GM18511 (cell line): ENCODE measurements around the gene CASP6.

Experiments used
- ATAC-seq: cut with Tn5 transposase; IDR thresholded peaks from one replicate; pipeline ENCODE4 v1.9.1; 2021; ENCODE audit warnings: mild to moderate bottlenecking, moderate library complexity; ENCODE audit not compliant: unreplicated experiment

CASP6 gene

GRCh38 chr4:109702950-109703663, at the start of gene CASP6:
Gene CASP6, minus strand, starts transcription at chr4:109703445. Its CDS starts 50 bp downstream, at chr4:109703395.
- ATAC-seq = peak; percentile 78

- ATAC-seq = no peak
These were observed 49.3 kb upstream of the CASP6 start for GRCh38 chr4:109752525-109752924.

DNA sequence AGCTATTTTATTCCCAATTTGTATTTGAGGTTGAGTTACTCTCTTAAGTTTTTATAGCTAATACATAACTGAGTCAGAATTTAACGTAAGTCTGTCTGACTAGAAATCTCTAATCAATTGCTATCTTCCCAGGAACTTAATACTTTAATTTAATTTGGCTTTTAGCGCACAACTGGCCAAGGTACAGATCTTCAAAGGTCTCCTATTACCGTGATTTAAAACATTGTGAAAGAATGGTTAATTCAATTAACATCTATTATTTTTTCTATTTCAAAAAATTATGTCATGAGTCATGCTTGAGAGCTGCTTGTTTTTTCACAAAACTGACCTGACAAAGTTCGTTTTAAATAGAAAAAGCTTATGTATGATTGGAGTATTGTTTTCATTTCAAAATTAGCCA, 48.6 kb upstream of the CASP6 start:
- no peak for ATAC-seq

DNA sequence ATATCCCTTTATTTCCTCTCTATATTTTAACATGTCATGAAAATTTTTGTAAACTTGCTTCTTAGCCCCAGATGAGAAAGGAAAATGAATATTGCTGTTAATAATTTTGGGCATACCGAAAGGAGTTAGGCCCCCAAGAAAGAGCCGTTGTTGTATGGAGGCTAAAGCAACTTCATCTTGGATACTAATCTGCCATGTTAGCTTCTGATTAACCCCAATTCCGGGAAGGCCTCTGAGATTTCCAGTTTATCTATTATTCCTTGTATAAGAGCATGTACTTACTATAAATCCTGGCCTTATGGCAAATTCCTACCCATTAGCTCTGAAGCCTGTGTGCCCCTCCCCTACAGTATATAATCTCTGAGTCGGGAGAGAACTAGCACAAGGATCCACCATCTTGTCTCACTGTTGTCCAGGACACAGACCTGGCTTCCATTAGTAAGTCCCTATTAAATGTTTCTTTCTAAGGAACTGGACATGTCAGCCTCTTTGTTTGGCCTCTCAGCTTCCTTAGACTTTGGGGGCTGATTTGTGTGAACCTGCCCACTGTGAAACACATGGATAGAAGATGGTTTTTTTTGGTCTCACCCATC, 47.5 kb upstream of the CASP6 start:
- ATAC-seq = no peak

DNA sequence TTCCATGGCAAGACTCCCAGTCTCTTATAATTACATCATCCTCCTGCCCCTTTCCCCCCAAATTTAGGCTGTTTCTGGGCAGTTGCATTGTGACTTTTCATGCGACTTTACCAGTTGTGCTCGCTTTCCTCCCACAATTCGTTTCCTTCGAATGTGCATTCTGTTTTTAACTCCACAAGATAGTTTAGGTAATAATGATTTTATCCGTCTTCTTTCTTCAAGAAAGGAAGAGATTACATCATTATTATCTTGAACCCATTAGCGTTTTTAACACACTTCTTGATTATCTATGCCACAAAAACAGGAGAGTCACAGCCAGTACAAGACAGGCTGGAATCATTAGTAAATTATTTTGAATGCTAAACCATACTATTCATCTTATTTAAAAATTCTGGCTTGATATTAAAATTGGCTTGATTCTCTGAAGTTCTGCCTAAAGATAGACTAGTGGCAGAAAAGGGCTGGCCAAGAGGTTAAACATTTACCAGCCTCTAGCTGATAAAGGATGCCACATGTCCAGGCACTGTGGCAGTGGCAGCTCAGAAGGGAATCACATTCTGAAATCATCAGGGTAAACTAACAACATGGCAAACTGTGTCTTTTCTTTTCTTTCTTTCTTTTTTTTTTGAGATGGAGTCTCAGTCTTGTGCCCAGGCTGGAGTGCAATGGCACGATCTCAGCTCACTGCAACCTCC, 46.3 kb upstream of the CASP6 start:
- no peak for ATAC-seq

- no peak for ATAC-seq
These were observed 44.9 kb upstream of the CASP6 start for GRCh38 chr4:109748114-109748513.

DNA sequence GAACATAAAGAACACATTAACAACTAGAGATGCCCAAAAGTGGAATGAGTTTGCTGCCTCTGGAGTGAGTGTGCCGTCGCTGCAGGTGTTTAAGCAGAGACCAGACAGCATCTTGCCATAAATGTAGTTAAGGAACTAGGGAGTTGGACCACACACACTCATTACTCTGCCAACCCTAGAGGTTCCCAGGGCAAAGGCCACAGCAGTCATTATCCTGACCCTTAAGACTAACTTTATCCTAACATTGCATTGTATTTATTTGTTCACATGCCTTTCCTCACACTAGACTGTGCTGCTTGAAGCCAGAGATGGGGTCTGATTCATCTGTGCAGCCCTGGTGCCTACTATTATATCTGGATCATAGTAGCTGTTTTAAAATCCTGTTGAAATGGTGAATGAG, 43.5 kb upstream of the CASP6 start:
- ATAC-seq = no peak

DNA sequence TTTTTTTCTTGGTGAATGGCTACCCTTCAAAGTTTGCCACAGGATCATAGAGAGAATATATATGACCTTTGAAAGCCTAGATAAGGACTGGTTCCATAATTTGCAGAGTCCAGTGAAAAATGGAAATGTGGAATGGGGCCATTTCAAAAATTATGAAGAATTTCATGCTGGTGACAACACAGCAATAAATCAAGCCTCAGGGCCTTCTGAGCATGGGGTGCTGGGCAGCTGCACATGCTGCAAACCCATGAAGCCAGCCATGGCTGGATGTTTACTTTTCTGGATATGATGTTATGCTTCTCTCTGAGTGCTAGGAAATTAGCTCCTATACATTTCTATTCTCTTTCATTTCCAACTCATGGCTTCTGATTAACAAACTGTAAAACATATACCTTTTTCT, 42.6 kb upstream of the CASP6 start:
- ATAC-seq = no peak

- ATAC-seq = no peak
These were observed 36.3 kb upstream of the CASP6 start for GRCh38 chr4:109739547-109739946.

DNA sequence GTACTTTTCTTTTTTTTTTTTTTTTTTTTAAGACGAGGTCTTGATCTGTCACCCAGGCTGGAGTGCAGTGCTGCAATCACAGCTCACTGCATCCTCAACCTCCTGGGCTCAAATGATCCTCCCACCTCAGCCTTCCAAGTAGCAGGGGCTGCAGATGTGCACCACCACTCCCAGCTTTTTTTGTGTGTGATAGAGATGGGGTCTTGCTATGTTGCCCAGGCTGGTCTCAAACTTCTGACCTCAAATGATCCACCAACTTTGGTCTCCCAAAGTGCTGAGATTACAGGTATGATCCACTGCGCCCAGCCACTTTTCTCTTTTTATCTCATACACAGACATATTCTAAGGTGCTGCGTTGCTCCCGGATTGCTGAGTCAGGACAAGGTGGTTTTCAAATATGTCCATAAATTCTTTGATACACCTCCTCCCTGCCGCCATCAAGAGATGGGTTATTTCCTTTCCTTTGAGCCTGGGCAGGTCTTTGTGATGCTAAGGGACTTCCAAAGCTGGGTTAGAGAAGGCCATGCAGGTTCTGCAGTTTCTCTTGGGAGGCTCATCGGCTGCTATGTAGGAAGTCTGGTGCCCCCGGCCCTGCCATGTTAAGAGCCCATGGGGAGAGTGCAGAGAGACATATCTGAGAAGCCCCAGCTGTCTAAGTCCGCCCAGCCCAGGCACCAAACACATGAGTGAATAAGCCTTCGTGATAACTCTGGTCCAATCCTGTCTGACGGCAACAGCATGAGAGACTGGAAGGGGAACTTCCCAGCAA, 35.0 kb upstream of the CASP6 start:
- no peak for ATAC-seq

DNA sequence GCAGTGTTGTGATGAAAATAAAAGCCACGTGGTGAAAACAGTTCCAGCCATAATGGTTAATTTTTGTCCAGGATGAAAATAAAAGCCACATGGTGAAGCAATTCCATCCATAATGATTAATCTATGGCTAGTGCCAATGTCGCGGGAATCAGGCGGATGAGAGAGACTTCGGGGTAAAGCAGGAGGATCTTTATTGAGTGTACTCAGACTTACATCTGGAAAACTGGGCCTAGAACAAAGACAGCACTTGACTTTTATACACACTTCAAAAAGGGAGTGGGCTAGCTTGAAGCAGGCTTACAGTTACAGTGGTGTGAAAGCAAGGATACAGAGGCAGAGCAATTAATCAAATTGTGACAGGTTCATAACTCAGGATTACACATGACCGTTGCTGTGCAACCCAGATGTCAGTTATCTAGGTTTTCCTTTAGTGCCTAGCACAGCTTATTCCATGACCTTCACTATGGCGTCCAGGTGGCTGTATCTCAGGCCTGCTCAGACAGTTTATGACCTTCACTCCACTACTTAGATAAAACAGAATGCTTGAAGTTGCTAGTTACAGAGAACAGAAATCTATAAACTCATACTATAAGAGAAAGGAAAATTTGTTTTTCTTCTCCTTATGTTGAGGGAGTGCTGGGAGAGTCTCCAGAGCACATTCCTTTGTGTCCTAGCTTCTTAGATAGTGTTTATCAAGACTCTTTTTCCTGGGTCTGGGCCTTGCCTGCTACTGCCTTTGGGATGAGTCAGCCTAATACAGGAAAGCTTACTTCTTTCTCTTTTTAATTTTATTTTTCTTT, 32.5 kb upstream of the CASP6 start:
- no peak for ATAC-seq

DNA sequence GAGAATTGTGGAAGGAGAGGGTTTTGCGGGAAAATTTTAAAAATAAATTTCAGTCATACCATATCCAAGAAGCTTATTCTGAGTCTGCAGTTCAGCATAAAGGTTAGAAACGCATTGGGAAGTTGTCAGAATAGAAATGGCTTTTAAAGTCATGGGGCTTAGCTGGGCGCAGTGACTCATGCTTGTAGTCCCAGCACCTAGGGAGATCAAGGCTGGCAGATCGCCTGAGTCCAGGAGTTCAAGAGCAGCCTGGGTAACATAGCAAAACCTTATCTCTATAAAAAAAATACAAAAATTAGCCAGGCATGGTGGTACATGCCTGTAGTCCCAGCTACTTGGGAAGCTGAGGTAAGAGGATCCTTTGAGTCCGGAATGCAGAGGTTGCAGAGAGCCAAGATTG, 30.5 kb upstream of the CASP6 start:
- ATAC-seq = no peak

DNA sequence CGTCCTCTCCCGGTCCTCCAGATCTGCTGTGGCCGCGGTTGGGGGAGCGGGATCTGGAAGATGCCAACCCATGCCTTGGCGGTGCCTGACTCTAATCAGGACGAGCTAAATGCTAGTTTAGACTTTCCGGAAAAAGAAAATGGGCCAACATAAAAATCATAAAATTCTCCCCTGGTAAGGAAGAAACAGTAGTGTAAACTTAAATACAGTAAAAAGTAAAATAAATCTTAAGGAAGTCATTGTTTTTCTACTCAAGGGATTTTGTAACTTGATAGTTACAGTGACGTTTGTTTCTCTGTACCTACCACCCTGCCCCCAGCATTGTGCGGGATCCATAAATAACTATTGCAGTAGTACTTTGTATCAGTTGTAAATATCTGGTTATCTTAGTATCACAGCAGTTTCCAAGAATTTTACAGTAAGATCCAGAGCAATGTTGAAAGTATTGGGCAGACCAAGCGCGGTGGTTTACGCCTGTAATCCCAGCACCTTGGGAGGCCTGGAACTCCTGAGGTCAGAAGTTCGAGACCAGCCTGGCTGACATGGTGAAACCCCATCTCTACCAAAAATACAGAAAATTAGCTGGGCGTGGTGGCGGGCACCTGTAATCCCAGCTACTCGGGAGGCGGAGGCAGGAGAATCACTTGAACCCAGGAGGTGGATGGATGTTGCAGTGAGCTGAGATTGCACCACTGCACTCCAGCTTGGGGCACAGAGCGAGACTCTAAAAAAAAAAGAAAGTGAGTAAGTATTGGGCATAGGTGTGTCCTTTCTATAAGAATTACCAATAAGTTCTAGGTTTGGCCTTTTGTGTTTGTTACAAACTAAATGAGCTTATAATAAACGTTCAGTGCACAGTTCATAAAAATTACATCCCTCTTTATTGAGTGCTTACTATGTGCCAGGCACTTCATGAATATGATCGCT, 27.6 kb upstream of the CASP6 start:
- ATAC-seq = no peak

GRCh38 chr4:109729718-109730618, 26.7 kb upstream of the CASP6 start, which contains the start of gene PLA2G12A:
Gene PLA2G12A, minus strand, starts transcription at chr4:109730070. Its CDS starts 261 bp downstream, at chr4:109729809.
- peak; percentile 85 for ATAC-seq

GRCh38 chr4:109729117-109729717, 26.0 kb upstream of the CASP6 start:
- ATAC-seq = no peak

DNA sequence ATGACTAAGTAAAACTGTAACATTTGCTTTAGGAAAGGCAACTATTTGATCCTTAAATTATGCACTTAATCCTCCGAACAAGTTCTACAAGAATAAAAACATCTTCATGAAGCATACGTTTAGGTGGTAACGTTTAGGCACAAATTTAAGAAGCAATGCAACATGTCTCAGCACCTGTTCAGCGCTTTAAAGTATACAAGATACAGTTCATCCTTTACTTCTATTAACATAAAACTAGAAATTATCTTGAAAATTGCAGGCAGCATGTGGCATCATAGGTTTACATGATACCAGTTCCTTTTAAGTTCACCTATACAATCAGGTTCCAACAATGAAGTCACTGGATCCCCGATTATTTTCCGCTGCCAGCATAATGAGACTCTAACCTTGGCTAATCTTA, 25.1 kb upstream of the CASP6 start:
- ATAC-seq = no peak

- no peak for ATAC-seq
These were observed 19.9 kb upstream of the CASP6 start for GRCh38 chr4:109723110-109723509.

DNA sequence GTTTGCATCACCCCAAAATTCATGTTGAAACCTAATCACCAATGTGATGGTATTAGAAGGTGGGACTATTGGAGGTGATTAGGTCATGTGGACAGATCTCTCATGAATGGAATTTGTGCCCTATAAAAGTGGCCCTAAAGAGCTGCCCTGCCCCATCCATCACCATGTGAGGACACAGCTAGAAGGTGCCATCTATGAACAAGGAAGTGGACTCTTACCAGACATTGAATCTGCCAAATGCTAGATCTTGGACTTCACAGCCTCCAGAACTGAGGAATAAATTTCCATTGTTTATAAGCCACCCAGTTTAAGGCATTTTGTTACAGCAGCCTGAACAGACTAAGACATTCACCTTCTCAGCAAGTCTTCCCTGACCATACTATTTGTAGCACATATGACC, 19.1 kb upstream of the CASP6 start:
- ATAC-seq = no peak
